GM18519 (cell line): ENCODE results near the gene MED13.
"Not testable (repeated sequence)": the region's sequence is repeated elsewhere in the genome, so short reads cannot be mapped to it uniquely, and the experiment has no call there.

Source experiments
- ATAC-seq: cut with Tn5 transposase; IDR thresholded peaks from one replicate; pipeline ENCODE4 v1.9.1; 2021; ENCODE audit warnings: mild to moderate bottlenecking, moderate library complexity; ENCODE audit not compliant: unreplicated experiment, low FRiP score

MED13 gene

GRCh38 chr17:62003141-62003540 lies 61.9 kb downstream of the MED13 start:
- ATAC-seq = not testable (repeated sequence)

GRCh38 chr17:62001105-62001504 lies 64.0 kb downstream of the MED13 start:
- ATAC-seq = no peak

GRCh38 chr17:62000186-62000585 lies 64.9 kb downstream of the MED13 start:
- ATAC-seq = no peak

GRCh38 chr17:61998534-61998933 lies 66.5 kb downstream of the MED13 start:
- not testable (repeated sequence) for ATAC-seq

- no peak for ATAC-seq
Measured at GRCh38 chr17:61997664-61998063, 67.4 kb downstream of the MED13 start.

GRCh38 chr17:61996916-61997605 lies 68.0 kb downstream of the MED13 start:
- no peak for ATAC-seq

GRCh38 chr17:61989509-61989908 lies 75.6 kb downstream of the MED13 start:
- no peak for ATAC-seq

GRCh38 chr17:61986898-61987297 lies 78.2 kb downstream of the MED13 start:
- ATAC-seq = no peak

- ATAC-seq = no peak
Measured at GRCh38 chr17:61984821-61985220, 80.3 kb downstream of the MED13 start.

GRCh38 chr17:61981323-61981722 lies 83.8 kb downstream of the MED13 start:
- ATAC-seq = no peak

- ATAC-seq = no peak
Measured at GRCh38 chr17:61980535-61980934, 84.5 kb downstream of the MED13 start.

GRCh38 chr17:61974115-61974514 lies 91.0 kb downstream of the MED13 start:
- no peak for ATAC-seq

- ATAC-seq = no peak
Measured at GRCh38 chr17:61972311-61972710, 92.8 kb downstream of the MED13 start.

- ATAC-seq = no peak
Measured at GRCh38 chr17:61970030-61970429, 95.0 kb downstream of the MED13 start.

- no peak for ATAC-seq
Measured at GRCh38 chr17:61968757-61969156, 96.3 kb downstream of the MED13 start.

- ATAC-seq = no peak
Measured at GRCh38 chr17:61967729-61968128, 97.3 kb downstream of the MED13 start.

GRCh38 chr17:61966191-61966590 lies 98.9 kb downstream of the MED13 start:
- no peak for ATAC-seq

GRCh38 chr17:61955619-61956018 lies 109.5 kb downstream of the MED13 start:
- no peak for ATAC-seq

- no peak for ATAC-seq
Measured at GRCh38 chr17:61947367-61948078, 117.6 kb downstream of the MED13 start.

- no peak for ATAC-seq
Measured at GRCh38 chr17:61946359-61946758, 118.7 kb downstream of the MED13 start.

- no peak for ATAC-seq
Measured at GRCh38 chr17:61943117-61943516, 122.0 kb downstream of the MED13 start.

- no peak for ATAC-seq
Measured at GRCh38 chr17:61942085-61942484, 123.0 kb downstream of the MED13 start.
